SH-SY5Y (cell line): Measurements from ENCODE around the gene TRABD2B.

Source experiments
- GATA2 ChIP-seq: IDR thresholded peaks from 2 replicates; pipeline ENCODE4 v1.6.1; 2011; ENCODE audit warnings: mild to moderate bottlenecking, low read depth, low read length
- GATA3 ChIP-seq: IDR thresholded peaks from 2 replicates; pipeline ENCODE4 v1.6.1; 2011; ENCODE audit warnings: low read depth, mild to moderate bottlenecking, low read length, moderate library complexity

GRCh38 chr1:47717341-47717740 lies 279.8 kb downstream of the TRABD2B start:
- TF ChIP-seq GATA2, result no peak
- no peak for TF ChIP-seq GATA3
